Mammary epithelial cell (primary cell): ENCODE measurements around the gene POU6F2.

Experiments used
- CTCF ChIP-seq, 2 donors: IDR thresholded peaks in 1 of 2; conservative IDR thresholded peaks in 1 of 2; 2 replicates each; pipeline ENCODE4 v1.5.1; 2011 to 2012; ENCODE audit warnings: inconsistent platforms in 2 of 2, low read length in 2 of 2, mild to moderate bottlenecking in 2 of 2, control low read depth in 1 of 2, low read depth in 1 of 2; ENCODE audit not compliant: insufficient read depth in 1 of 2; ENCODE audit errors: extremely low read depth in 1 of 2
- EZH2 ChIP-seq: IDR thresholded peaks from 2 replicates; pipeline ENCODE4 v1.6.1; 2012; ENCODE audit warnings: low read length, inconsistent platforms, borderline replicate concordance

DNA sequence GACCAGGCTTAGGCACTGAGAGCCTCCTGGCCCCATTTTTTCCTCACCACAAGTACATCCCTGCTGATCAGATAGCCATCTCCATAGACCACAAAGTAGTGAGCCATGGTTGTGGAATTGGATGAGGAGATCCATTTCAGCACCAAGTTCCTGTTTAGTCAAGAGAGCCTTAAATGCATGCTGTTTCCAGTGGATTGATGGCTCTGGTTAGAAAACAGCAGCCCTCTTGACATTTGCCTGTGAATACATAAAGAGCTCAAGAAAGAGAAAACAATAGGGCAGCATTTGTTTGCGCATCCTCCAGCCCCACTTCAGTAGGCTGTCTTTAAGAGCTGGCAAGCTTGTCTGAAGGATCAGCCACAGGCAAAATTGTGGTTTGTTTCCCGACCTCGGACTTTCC is 251.2 kb downstream of the POU6F2 start:
- TF ChIP-seq CTCF (conservative IDR thresholded peaks at IDR 0.05 in 1 of 2, IDR thresholded peaks at IDR 0.05 in 1 of 2; ENCODE audit: extremely low read depth in 1 of 2, insufficient read depth in 1 of 2, low read depth in 1 of 2, low read length in 2 of 2) (no peak), EZH2 (no peak)
